Mesothelial cell of epicardium (in vitro differentiated cells): ENCODE data around the gene CR1. TPM values are rescaled to one million over a fixed set of nuclear protein-coding genes. Genes with fewer than 3 reads are reported as not detected.

Experiments used
- DNase-seq, 2 experiments: peaks; one replicate each; pipeline ENCODE4 v3.0.0; 2021; ENCODE audit warnings: low spot score in 2 of 2; ENCODE audit not compliant: unreplicated experiment in 2 of 2
- H3K27ac Mint-ChIP-seq: 2 replicates; pipeline ENCODE4 v1.8.0; 2021; ENCODE audit warnings: mixed read lengths
- H3K27me3 Mint-ChIP-seq: 2 replicates; pipeline ENCODE4 v1.8.0; 2021; ENCODE audit warnings: low read depth, mixed read lengths
- H3K36me3 Mint-ChIP-seq: 2 replicates; pipeline ENCODE4 v1.8.0; 2021; ENCODE audit warnings: mixed read lengths
- H3K4me1 Mint-ChIP-seq: 2 replicates; pipeline ENCODE4 v1.8.0; 2021; ENCODE audit warnings: mixed read lengths
- H3K4me3 Mint-ChIP-seq: 2 replicates; pipeline ENCODE4 v1.8.0; 2021; ENCODE audit warnings: mild to moderate bottlenecking, moderate library complexity, mixed read lengths
- H3K9me3 Mint-ChIP-seq: 2 replicates; pipeline ENCODE4 v1.8.0; 2021; ENCODE audit warnings: mixed read lengths
- total RNA-seq: library from RNA; stranded (reverse); gene quantifications from 3 replicates; pipeline ENCODE4 v1.2.1, GENCODE V29; 2021
- TF ChIP-seq, protein P1 (sequence below): fragments of 200-600 bp; sonication (generic); IDR thresholded peaks from one replicate; pipeline ENCODE4 v1.5.0; 2021; ENCODE audit warnings: antibody characterized with exemption; ENCODE audit not compliant: unreplicated experiment

CR1 gene
- total RNA-seq, 1 donor from 2014 or later, result 0.09 TPM

DNA sequence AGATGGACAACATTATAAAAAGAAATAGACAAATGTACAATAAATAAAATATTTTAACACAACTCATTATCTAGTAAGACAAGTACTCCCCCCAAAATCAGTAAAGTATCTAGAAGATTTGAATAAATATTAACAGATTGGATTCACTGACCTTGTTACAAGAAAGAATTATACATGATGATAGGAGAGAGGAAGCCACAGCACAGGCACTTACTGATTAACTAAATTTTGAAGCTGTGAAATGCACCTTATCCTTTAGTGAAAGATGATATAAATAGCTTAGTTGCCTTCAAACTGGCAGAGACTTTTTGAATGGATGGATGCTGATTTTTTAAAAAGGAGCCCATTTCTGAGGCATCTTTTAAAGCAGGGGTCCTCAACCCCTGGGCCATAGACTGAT lies 8.5 kb downstream of the CR1 start:
- TF ChIP-seq, protein P1, sequence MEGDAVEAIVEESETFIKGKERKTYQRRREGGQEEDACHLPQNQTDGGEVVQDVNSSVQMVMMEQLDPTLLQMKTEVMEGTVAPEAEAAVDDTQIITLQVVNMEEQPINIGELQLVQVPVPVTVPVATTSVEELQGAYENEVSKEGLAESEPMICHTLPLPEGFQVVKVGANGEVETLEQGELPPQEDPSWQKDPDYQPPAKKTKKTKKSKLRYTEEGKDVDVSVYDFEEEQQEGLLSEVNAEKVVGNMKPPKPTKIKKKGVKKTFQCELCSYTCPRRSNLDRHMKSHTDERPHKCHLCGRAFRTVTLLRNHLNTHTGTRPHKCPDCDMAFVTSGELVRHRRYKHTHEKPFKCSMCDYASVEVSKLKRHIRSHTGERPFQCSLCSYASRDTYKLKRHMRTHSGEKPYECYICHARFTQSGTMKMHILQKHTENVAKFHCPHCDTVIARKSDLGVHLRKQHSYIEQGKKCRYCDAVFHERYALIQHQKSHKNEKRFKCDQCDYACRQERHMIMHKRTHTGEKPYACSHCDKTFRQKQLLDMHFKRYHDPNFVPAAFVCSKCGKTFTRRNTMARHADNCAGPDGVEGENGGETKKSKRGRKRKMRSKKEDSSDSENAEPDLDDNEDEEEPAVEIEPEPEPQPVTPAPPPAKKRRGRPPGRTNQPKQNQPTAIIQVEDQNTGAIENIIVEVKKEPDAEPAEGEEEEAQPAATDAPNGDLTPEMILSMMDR, result no peak
- Mint-ChIP-seq H3K4me1 (no peaks in the 10 kb centered on the region), H3K27me3 (peaks cover 75% of the 10 kb centered on the region), H3K9me3 (no peaks in the 10 kb centered on the region), H3K4me3 (no peak overlapping the region), H3K36me3 (no peaks in the 10 kb centered on the region), H3K27ac (no peak overlapping the region)
- DNase-seq, result no peak

DNA sequence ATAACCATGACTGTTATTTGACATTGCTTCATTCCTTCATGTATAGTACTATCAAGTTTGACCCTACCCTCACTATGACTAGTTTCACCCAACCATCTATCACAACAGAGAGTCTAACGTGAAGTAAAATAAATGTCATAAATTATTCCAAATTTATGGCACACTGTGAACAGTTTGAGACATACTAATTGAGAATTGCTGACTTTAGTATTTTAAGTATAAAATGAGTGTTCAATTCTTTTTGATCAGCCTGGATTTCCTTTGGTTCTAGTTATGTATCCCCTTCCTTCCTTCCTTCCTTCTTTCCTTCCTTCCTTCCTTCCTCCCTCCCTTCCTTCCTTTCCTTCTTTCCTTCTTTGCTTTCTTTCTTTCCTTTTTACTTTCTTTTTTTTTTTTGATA lies 14.5 kb downstream of the CR1 start:
- DNase-seq, result no peak
- no peaks in the 10 kb centered on the region for H3K36me3 Mint-ChIP-seq
- H3K27me3 Mint-ChIP-seq, result peaks cover 58% of the 10 kb centered on the region
- H3K4me3 Mint-ChIP-seq, result no peak overlapping the region
- H3K9me3 Mint-ChIP-seq, result no peaks in the 10 kb centered on the region
- H3K4me1 Mint-ChIP-seq, result no peaks in the 10 kb centered on the region
- TF ChIP-seq, protein P1, result no peak
- H3K27ac Mint-ChIP-seq, result no peak overlapping the region

DNA sequence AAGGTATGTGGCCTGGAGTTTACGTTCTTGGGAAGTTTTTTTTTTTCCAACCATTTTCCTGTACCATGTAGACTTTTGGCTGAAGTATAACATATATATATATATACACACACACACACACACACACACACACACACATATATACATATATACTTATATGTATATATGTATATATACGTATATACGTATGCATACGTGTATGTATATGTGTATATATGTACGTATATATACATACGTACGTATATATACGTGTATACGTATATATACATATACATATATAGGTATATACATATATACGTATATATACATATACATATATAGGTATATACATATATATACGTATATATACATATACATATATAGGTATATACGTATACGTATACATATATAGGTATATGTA lies 18.9 kb downstream of the CR1 start:
- no peak for DNase-seq
- Mint-ChIP-seq H3K27ac (no peak overlapping the region), H3K4me1 (no peaks in the 10 kb centered on the region), H3K4me3 (no peak overlapping the region), H3K27me3 (peaks cover 25% of the 10 kb centered on the region), H3K9me3 (peaks cover 10% of the 10 kb centered on the region), H3K36me3 (no peaks in the 10 kb centered on the region)
- TF ChIP-seq, protein P1, result no peak

DNA sequence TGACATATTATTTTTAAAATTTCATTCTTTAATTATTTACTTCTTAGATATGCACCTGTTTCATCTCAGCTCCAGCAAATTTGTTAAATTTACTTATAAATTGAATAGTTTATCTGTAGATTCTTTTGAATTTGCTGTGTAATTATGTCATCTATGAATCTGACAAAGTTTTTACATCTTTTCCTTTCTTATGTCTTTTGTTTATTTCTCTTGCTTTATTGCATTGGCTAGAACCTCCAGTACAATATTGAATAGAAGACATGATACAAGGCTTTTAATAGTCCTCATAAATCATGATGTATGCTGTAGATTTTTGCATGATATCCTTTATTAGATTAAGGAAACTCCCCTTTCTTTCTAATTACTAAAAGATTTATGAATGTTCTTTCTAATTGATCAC lies 20.8 kb downstream of the CR1 start:
- Mint-ChIP-seq H3K4me1 (no peaks in the 10 kb centered on the region), H3K4me3 (no peak overlapping the region), H3K27me3 (peaks cover 12% of the 10 kb centered on the region), H3K36me3 (no peaks in the 10 kb centered on the region), H3K27ac (no peak overlapping the region), H3K9me3 (peaks cover 10% of the 10 kb centered on the region)
- no peak for DNase-seq
- TF ChIP-seq, protein P1, result no peak

DNA sequence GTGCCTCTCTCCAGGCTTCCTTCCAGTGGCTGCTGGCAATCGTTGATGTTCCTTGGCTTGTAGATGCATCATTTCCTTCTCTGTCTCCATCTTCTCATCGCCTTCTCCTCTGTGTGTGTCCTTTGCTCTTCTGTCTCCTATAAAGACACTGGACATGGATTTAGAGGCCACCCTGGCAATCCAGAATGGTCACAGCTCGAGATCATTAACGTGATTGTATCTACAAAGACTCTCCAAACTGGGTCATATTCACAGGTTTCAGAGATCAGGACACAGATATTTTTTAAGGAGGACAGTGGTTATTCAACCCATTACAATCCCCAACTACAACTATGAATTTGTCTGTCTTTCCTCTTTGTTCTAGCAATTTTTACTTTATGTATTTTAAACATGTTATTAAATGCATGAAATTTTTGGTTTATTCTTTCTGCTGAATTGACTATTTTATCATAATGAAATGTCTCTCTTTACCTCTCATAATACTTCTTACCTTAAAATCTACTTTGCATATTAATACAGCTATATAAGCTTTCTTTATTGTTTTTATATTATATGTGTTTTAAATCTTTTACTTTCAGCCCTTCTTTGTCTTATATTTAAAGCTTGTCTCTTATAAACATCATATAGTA lies 22.8 kb downstream of the CR1 start:
- no peaks in the 10 kb centered on the region for H3K4me1 Mint-ChIP-seq
- no peaks in the 10 kb centered on the region for H3K36me3 Mint-ChIP-seq
- H3K9me3 Mint-ChIP-seq, result peaks cover 10% of the 10 kb centered on the region
- no peak for DNase-seq
- TF ChIP-seq, protein P1, result no peak
- peaks cover 2% of the 10 kb centered on the region for H3K27me3 Mint-ChIP-seq
- H3K27ac Mint-ChIP-seq, result no peak overlapping the region
- no peak overlapping the region for H3K4me3 Mint-ChIP-seq
